Mammary epithelial cell (primary cell): Measurements from ENCODE around the gene MREG.

Experiments
- CTCF ChIP-seq, 2 donors: IDR thresholded peaks in 1 of 2; conservative IDR thresholded peaks in 1 of 2; 2 replicates each; pipeline ENCODE4 v1.5.1; 2011 to 2012; ENCODE audit warnings: inconsistent platforms in 2 of 2, low read length in 2 of 2, mild to moderate bottlenecking in 2 of 2, control low read depth in 1 of 2, low read depth in 1 of 2; ENCODE audit not compliant: insufficient read depth in 1 of 2; ENCODE audit errors: extremely low read depth in 1 of 2
- EZH2 ChIP-seq: IDR thresholded peaks from 2 replicates; pipeline ENCODE4 v1.6.1; 2012; ENCODE audit warnings: low read length, inconsistent platforms, borderline replicate concordance

GRCh38 chr2:215983581-215984351, 29.6 kb downstream of the MREG start:
- TF ChIP-seq CTCF (conservative IDR thresholded peaks at IDR 0.05 in 1 of 2, IDR thresholded peaks at IDR 0.05 in 1 of 2; ENCODE audit: extremely low read depth in 1 of 2, insufficient read depth in 1 of 2, low read depth in 1 of 2, low read length in 2 of 2) (no peak), EZH2 (no peak)
